Ishikawa (cell line): Measurements from ENCODE around the gene ABCA8.

Experiments
- CEBPB ChIP-seq: IDR thresholded peaks from 2 replicates; pipeline ENCODE4 v1.6.1; 2012
- CREB1 ChIP-seq: IDR thresholded peaks from 2 replicates; pipeline ENCODE4 v1.6.1; 2012; ENCODE audit warnings: low read depth
- EGR1 ChIP-seq: IDR thresholded peaks from 2 replicates; pipeline ENCODE4 v1.6.1; 2012
- EP300 ChIP-seq: IDR thresholded peaks from 2 replicates; pipeline ENCODE4 v1.6.1; 2012; ENCODE audit warnings: borderline replicate concordance
- FOXM1 ChIP-seq: IDR thresholded peaks from 2 replicates; pipeline ENCODE4 v1.6.1; 2012; ENCODE audit warnings: low read depth, borderline replicate concordance
- NFIC ChIP-seq: IDR thresholded peaks from 2 replicates; pipeline ENCODE4 v1.6.1; 2012
- RAD21 ChIP-seq: IDR thresholded peaks from 2 replicates; pipeline ENCODE4 v1.6.1; 2012; ENCODE audit warnings: low read depth
- TAF1 ChIP-seq: IDR thresholded peaks from 2 replicates; pipeline ENCODE4 v1.6.1; 2012; ENCODE audit warnings: low read depth, mild to moderate bottlenecking
- TCF12 ChIP-seq: IDR thresholded peaks from 2 replicates; pipeline ENCODE4 v1.6.1; 2012; ENCODE audit warnings: low read depth
- TEAD4 ChIP-seq: IDR thresholded peaks from 2 replicates; pipeline ENCODE4 v1.6.1; 2012
- YY1 ChIP-seq: IDR thresholded peaks from 2 replicates; pipeline ENCODE4 v1.6.1; 2012; ENCODE audit warnings: low read depth
- ZBTB7A ChIP-seq: IDR thresholded peaks from 2 replicates; pipeline ENCODE4 v1.6.1; 2012; ENCODE audit warnings: low read depth
- TF ChIP-seq, protein P1 (sequence below): IDR thresholded peaks from 2 replicates; pipeline ENCODE4 v1.6.1; 2012
- TF ChIP-seq, protein P2 (sequence below): IDR thresholded peaks from 2 replicates; pipeline ENCODE4 v1.6.1; 2012
- TF ChIP-seq, protein P3 (sequence below): IDR thresholded peaks from 2 replicates; pipeline ENCODE4 v1.6.1; 2012; ENCODE audit warnings: low read depth, mild to moderate bottlenecking

The ABCA8 gene

DNA sequence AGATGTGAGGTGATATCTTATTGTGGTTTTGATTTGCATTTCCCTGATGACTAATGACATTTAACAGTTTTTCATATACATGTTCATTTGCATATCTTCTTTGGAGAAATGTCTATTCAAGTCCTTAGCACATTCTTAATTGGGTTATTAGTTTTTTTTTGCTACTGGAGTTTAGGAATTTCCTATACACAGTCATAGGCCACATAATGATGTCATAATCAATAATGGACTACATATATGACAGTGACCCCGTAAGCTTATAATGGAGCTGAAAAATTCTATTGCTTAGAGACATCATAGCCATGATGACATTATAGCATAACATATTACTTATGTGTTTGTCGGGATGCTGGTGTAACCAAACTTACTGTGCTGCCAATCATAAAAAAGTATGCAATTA lies 83.7 kb downstream of the ABCA8 start:
- TF ChIP-seq NFIC (no peak), FOXM1 (no peak), TEAD4 (no peak), RAD21 (no peak), EP300 (no peak), YY1 (no peak), CEBPB (no peak), CREB1 (no peak), ZBTB7A (no peak), TAF1 (no peak), EGR1 (no peak), TCF12 (no peak)
- TF ChIP-seq, protein P1, sequence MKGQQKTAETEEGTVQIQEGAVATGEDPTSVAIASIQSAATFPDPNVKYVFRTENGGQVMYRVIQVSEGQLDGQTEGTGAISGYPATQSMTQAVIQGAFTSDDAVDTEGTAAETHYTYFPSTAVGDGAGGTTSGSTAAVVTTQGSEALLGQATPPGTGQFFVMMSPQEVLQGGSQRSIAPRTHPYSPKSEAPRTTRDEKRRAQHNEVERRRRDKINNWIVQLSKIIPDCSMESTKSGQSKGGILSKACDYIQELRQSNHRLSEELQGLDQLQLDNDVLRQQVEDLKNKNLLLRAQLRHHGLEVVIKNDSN, result no peak
- TF ChIP-seq, protein P2, sequence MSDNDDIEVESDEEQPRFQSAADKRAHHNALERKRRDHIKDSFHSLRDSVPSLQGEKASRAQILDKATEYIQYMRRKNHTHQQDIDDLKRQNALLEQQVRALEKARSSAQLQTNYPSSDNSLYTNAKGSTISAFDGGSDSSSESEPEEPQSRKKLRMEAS, result no peak
- TF ChIP-seq, protein P3, sequence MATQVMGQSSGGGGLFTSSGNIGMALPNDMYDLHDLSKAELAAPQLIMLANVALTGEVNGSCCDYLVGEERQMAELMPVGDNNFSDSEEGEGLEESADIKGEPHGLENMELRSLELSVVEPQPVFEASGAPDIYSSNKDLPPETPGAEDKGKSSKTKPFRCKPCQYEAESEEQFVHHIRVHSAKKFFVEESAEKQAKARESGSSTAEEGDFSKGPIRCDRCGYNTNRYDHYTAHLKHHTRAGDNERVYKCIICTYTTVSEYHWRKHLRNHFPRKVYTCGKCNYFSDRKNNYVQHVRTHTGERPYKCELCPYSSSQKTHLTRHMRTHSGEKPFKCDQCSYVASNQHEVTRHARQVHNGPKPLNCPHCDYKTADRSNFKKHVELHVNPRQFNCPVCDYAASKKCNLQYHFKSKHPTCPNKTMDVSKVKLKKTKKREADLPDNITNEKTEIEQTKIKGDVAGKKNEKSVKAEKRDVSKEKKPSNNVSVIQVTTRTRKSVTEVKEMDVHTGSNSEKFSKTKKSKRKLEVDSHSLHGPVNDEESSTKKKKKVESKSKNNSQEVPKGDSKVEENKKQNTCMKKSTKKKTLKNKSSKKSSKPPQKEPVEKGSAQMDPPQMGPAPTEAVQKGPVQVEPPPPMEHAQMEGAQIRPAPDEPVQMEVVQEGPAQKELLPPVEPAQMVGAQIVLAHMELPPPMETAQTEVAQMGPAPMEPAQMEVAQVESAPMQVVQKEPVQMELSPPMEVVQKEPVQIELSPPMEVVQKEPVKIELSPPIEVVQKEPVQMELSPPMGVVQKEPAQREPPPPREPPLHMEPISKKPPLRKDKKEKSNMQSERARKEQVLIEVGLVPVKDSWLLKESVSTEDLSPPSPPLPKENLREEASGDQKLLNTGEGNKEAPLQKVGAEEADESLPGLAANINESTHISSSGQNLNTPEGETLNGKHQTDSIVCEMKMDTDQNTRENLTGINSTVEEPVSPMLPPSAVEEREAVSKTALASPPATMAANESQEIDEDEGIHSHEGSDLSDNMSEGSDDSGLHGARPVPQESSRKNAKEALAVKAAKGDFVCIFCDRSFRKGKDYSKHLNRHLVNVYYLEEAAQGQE, result no peak

DNA sequence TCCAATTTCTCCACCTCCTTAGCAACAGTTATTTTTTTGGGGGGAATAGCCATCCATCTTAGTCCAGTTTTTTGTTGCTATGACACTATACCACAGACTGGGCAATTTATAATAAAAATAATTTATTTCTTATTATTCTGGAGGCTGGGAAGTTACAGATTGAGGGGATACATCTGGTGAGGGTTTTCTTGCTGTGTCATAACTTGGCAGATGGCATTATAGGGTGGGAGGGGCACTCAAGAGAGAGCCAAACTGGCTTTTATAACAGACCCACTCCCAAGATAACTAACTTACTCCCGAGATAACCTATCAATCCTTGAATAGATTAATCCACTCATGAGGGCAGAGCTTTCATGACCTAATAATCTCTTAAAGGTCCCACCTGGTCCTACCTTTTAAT lies 84.2 kb downstream of the ABCA8 start:
- TF ChIP-seq CEBPB (no peak), EGR1 (no peak), TEAD4 (no peak), CREB1 (no peak), EP300 (no peak), FOXM1 (no peak), YY1 (no peak), NFIC (no peak), TAF1 (no peak), RAD21 (no peak)
- TF ChIP-seq, protein P2, result no peak
- TF ChIP-seq, protein P3, result no peak

DNA sequence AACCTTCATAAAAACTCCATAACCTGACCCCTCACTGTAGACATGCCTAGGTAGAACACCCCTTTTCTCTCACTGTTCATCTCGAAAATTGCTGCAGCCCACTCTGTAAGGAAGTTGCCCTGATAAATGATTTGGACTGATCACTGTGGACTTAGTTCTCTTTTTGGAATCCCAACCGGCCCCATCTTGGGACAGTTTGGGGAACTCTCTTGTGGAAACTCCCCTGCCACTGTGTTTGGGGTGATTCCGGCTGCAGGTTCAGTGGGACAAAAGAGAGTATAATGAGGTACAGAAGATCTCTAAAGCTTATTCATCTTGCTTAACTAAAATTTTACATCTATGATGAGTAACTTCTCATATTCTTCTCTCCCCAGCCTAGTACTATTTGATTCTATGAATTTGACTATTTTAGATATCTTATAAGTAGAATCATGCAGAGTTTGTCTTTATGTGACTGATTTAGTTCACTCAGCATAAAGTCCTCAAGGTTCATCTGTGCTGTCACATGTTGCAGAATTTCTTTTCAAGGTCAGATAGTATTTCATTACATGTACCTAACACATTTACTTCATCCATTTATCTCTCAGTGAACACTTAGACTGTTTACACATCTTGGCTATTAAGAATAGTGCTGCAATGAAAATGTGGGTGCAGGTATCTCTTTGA lies 84.9 kb downstream of the ABCA8 start:
- TF ChIP-seq, protein P3, result no peak
- TF ChIP-seq, protein P2, result no peak
- no peak for TF ChIP-seq NFIC
- no peak for TF ChIP-seq EGR1
- TF ChIP-seq TEAD4, result no peak
- TF ChIP-seq, protein P1, result no peak
- TF ChIP-seq TCF12, result no peak
- TF ChIP-seq YY1, result no peak
- no peak for TF ChIP-seq FOXM1
- TF ChIP-seq CREB1, result no peak
- no peak for TF ChIP-seq TAF1
- TF ChIP-seq CEBPB, result no peak
- no peak for TF ChIP-seq ZBTB7A

DNA sequence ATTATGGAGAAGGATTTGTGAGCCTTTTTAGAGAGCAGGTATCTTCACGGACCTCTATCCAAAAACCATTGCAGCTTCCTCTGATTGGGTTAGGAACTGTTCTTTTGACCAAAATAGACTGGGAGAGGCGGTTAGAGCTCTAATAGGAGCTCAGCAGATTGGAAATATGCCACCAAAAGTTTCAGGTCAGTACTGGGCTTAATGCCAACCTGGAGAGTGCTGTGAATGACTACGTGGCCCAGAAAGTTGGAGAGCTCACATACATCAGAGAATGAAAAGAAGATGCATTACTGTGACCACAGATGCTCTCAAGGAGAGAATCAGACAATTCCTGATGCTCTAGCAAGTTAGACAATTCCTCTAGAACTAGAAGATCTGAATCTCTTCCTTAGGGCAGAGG lies 86.5 kb downstream of the ABCA8 start:
- TF ChIP-seq TEAD4 (no peak), EP300 (no peak), FOXM1 (no peak), CREB1 (no peak), CEBPB (no peak), TAF1 (no peak), YY1 (no peak)
